Tibial artery (tissue), 4 donors: ENCODE results near the gene SECTM1.

Source experiments
- DNase-seq, 2 donors: peaks; one replicate each; pipeline ENCODE4 v3.0.0-alpha.2; 2019
- H3K27ac ChIP-seq, 2 donors: fragments of 200-600 bp; sonication (generic) in 1 of 2; 1 replicate in 1 of 2; 2 replicates in 1 of 2; pipeline ENCODE4 v1.5.1; 2018 to 2019; ENCODE audit warnings: mild to moderate bottlenecking in 1 of 2
- H3K27me3 ChIP-seq, 2 donors: fragments of 200-600 bp; sonication (generic) in 1 of 2; one replicate each; pipeline versions ENCODE4 v1.5.1 to v1.6.0; 2016 to 2019
- H3K36me3 ChIP-seq, 3 donors: fragments of 200-600 bp; sonication (generic) in 2 of 3; one replicate each; pipeline ENCODE4 v1.5.1; 2016 to 2019; ENCODE audit warnings: mild to moderate bottlenecking in 2 of 3
- H3K4me1 ChIP-seq, 4 donors: fragments of 200-600 bp; sonication (generic) in 2 of 4; 1 replicate in 3 of 4; 2 replicates in 1 of 4; pipeline ENCODE4 v1.5.1; 2016 to 2019
- H3K4me3 ChIP-seq, 2 donors: fragments of 200-600 bp; sonication (generic) in 1 of 2; 1 replicate in 1 of 2; 2 replicates in 1 of 2; pipeline ENCODE4 v1.5.1; 2018 to 2019; ENCODE audit warnings: mild to moderate bottlenecking in 2 of 2
- H3K9me3 ChIP-seq, 3 donors: fragments of 200-600 bp; sonication (generic) in 1 of 3; one replicate each; pipeline ENCODE4 v1.5.1; 2016 to 2019
- CTCF ChIP-seq, 2 experiments: fragments of 200-600 bp in 1 of 2; fragments of 450-650 bp in 1 of 2; IDR thresholded peaks; one replicate each; pipeline ENCODE4 v1.5.1; 2017 to 2019; ENCODE audit warnings: antibody characterized with exemption in 2 of 2, mild to moderate bottlenecking in 1 of 2, moderate library complexity in 1 of 2
- intact Hi-C: fragments of 100-400 bp; cut with DNase I; formaldehyde crosslinking; loops from one replicate; pipeline ENCODE4 v1.15.0; 2023; ENCODE audit warnings: low total_unique reads

Gene SECTM1

GRCh38 chr17:82334622-82335394 is 1.2 kb upstream of the SECTM1 start:
- H3K27ac ChIP-seq = peak overlapping the region in 1 of 2 donors; percentile 29
- peak overlapping the region; percentile 51 to 61 for H3K4me3 ChIP-seq
- H3K27me3 ChIP-seq = peaks cover 0 to 50% of the 10 kb centered on the region in 2 donors
- intact Hi-C loops = no loop called here
- H3K36me3 ChIP-seq = no peaks in the 10 kb centered on the region
- TF ChIP-seq CTCF (IDR thresholded peaks at IDR 0.05) = no peak
- no peaks in the 10 kb centered on the region for H3K9me3 ChIP-seq
- peaks cover 0 to 54% (median 46%) of the 10 kb centered on the region in 4 donors for H3K4me1 ChIP-seq
- no peak for DNase-seq

GRCh38 chr17:82334204-82334621 is 647 bp upstream of the SECTM1 start:
- intact Hi-C loops = no loop called here
- Histone ChIP-seq H3K27ac (no peak overlapping the region), H3K4me1 (peaks cover 0 to 49% (median 41%) of the 10 kb centered on the region in 4 donors), H3K27me3 (peaks cover 0 to 56% of the 10 kb centered on the region in 2 donors), H3K9me3 (no peaks in the 10 kb centered on the region), H3K4me3 (peak overlapping the region; percentile 51 to 61), H3K36me3 (no peaks in the 10 kb centered on the region)
- no peak for DNase-seq
- TF ChIP-seq CTCF (IDR thresholded peaks at IDR 0.05) = no peak

GRCh38 chr17:82332669-82333278 is 792 bp downstream of the SECTM1 start:
- H3K36me3 ChIP-seq = no peaks in the 10 kb centered on the region
- peaks cover 0 to 70% of the 10 kb centered on the region in 2 donors for H3K27me3 ChIP-seq
- no peaks in the 10 kb centered on the region for H3K9me3 ChIP-seq
- peak overlapping the region; percentile 51 to 61 for H3K4me3 ChIP-seq
- DNase-seq = peak in 1 of 2 donors; percentile 50
- H3K4me1 ChIP-seq = peaks cover 0 to 42% (median 36%) of the 10 kb centered on the region in 4 donors
- H3K27ac ChIP-seq = no peak overlapping the region
- no peak for TF ChIP-seq CTCF (IDR thresholded peaks at IDR 0.05)
- intact Hi-C loops = no loop called here

GRCh38 chr17:82331345-82331939 is 2.1 kb downstream of the SECTM1 start:
- Histone ChIP-seq H3K9me3 (no peaks in the 10 kb centered on the region), H3K27me3 (peaks cover 0 to 80% of the 10 kb centered on the region in 2 donors), H3K4me1 (peaks cover 0 to 42% (median 36%) of the 10 kb centered on the region in 4 donors), H3K36me3 (no peaks in the 10 kb centered on the region), H3K4me3 (no peak overlapping the region), H3K27ac (no peak overlapping the region)
- intact Hi-C loops = no loop called here
- no peak for DNase-seq
- no peak for TF ChIP-seq CTCF (IDR thresholded peaks at IDR 0.05)

GRCh38 chr17:82330322-82331239 is 3.0 kb downstream of the SECTM1 start:
- Histone ChIP-seq H3K27me3 (peaks cover 0 to 87% of the 10 kb centered on the region in 2 donors), H3K27ac (no peak overlapping the region), H3K4me3 (no peak overlapping the region), H3K4me1 (peaks cover 0 to 42% (median 36%) of the 10 kb centered on the region in 4 donors), H3K36me3 (no peaks in the 10 kb centered on the region), H3K9me3 (no peaks in the 10 kb centered on the region)
- no peak for DNase-seq
- TF ChIP-seq CTCF (IDR thresholded peaks at IDR 0.05) = no peak
- intact Hi-C loops = no loop called here
